ENCODE data around the gene KCNE1. TPM values are rescaled to one million over a fixed set of nuclear protein-coding genes. Genes with fewer than 3 reads are reported as not detected.

Gene KCNE1
- total RNA-seq, 1 experiment from 2014 or later: not detected

DNA sequence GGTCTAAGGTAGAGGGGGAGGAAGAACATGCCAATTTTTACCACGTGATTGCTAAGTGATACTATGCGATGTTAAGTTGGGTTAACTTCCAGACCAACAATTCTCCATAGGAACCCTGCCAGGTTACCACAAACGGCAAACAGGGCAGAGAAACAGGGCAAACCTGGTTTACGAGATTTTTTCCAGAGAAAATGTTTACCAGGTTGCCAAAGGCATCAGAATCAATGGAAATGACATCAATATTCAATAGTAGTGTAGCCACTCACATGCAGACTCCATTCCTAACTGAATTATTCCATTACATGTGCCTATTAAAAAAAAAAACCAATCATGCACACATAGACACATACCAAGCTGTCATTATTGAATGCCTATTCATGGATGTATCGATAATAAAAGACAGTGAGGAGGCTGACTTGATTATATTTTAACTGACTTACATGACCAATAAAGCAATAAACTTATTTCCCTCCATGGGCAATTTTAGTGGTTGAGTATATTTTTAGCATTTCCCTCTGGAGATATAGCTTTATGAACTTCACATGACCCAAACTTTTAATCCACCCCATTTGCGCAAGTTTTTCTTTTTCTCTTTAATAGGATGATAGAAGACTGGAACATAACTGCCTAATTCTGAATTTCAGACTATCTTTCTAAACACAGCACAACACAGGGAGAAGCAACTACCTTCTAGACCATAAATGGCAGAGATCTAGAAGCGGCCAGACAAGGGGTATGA lies 40.5 kb upstream of the KCNE1 start:
- in situ Hi-C loops (cut with HindIII; ENCODE audit: low pct_unique_long_range_greater_than_20kb, low sequenced_read_pairs) (no loop called here), intact Hi-C loops (cut with micrococcal nuclease; ENCODE audit: unreplicated experiment) (no loop called here)
- Histone ChIP-seq H3K27me3 (ENCODE audit: control insufficient read depth, insufficient read depth, low read length) (no peaks in the 10 kb centered on the region), H3K36me3 (ENCODE audit: control insufficient read depth, insufficient read depth, low read length) (no peaks in the 10 kb centered on the region), H3K4me1 (ENCODE audit: control insufficient read depth, insufficient read depth, low read length) (no peaks in the 10 kb centered on the region), H3K9me3 (ENCODE audit: control insufficient read depth, insufficient read depth, low read depth, low read length) (no peaks in the 10 kb centered on the region), H3K27ac (ENCODE audit: low read length) (no peak overlapping the region), H3K4me3 (ENCODE audit: low read depth in 2 of 2, low read length in 2 of 2) (no peak overlapping the region)
- DNase-seq (ENCODE audit: low read depth, low spot score) (no peak), ATAC-seq (no peak)
- TF ChIP-seq TCF7L2 (IDR thresholded peaks at IDR 0.05; ENCODE audit: low read depth, low read length): no peak
- CTCF ChIA-PET: no interaction called here
- POLR2A ChIA-PET: interaction anchor here (0.7 kb wide), 1 partner anchor 28 kb away, joined by 4 read pairs; no protein-coding TSS in a partner anchor
- BruUV-seq (replicated peaks): no TSS peak

- peaks cover 4% of the 10 kb centered on the region; the same call in 1 of the 2 replicates for H3K4me1 ChIP-seq (ENCODE audit: control insufficient read depth, insufficient read depth, low read length)
- ATAC-seq: no peak
- H3K4me3 ChIP-seq (ENCODE audit: low read depth in 2 of 2, low read length in 2 of 2): no peak overlapping the region
- no peak for DNase-seq (ENCODE audit: low read depth, low spot score)
- intact Hi-C loops (cut with micrococcal nuclease; ENCODE audit: unreplicated experiment) (no loop called here), in situ Hi-C loops (cut with HindIII; ENCODE audit: low pct_unique_long_range_greater_than_20kb, low sequenced_read_pairs) (no loop called here)
- no peak for TF ChIP-seq POLR2AphosphoS5 (IDR thresholded peaks at IDR 0.05; ENCODE audit: low read depth, low read length)
- TF ChIP-seq, protein P1, sequence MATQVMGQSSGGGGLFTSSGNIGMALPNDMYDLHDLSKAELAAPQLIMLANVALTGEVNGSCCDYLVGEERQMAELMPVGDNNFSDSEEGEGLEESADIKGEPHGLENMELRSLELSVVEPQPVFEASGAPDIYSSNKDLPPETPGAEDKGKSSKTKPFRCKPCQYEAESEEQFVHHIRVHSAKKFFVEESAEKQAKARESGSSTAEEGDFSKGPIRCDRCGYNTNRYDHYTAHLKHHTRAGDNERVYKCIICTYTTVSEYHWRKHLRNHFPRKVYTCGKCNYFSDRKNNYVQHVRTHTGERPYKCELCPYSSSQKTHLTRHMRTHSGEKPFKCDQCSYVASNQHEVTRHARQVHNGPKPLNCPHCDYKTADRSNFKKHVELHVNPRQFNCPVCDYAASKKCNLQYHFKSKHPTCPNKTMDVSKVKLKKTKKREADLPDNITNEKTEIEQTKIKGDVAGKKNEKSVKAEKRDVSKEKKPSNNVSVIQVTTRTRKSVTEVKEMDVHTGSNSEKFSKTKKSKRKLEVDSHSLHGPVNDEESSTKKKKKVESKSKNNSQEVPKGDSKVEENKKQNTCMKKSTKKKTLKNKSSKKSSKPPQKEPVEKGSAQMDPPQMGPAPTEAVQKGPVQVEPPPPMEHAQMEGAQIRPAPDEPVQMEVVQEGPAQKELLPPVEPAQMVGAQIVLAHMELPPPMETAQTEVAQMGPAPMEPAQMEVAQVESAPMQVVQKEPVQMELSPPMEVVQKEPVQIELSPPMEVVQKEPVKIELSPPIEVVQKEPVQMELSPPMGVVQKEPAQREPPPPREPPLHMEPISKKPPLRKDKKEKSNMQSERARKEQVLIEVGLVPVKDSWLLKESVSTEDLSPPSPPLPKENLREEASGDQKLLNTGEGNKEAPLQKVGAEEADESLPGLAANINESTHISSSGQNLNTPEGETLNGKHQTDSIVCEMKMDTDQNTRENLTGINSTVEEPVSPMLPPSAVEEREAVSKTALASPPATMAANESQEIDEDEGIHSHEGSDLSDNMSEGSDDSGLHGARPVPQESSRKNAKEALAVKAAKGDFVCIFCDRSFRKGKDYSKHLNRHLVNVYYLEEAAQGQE (IDR thresholded peaks at IDR 0.05; ENCODE audit: insufficient read depth in 1 of 2, low read depth in 2 of 2, low read length in 1 of 2): no peak
- no peak for TF ChIP-seq TCF7L2 (IDR thresholded peaks at IDR 0.05; ENCODE audit: low read depth, low read length)
- no peak for TF ChIP-seq SIN3A (IDR thresholded peaks at IDR 0.05; ENCODE audit: borderline replicate concordance, insufficient read depth, low read depth, low read length)
- no peak for TF ChIP-seq CTCF (IDR thresholded peaks at IDR 0.05)
- ChIA-PET POLR2A (no interaction called here), CTCF (no interaction called here)
- H3K36me3 ChIP-seq (ENCODE audit: control insufficient read depth, insufficient read depth, low read length): no peaks in the 10 kb centered on the region
- BruUV-seq (replicated peaks): no TSS peak
- no peaks in the 10 kb centered on the region for H3K9me3 ChIP-seq (ENCODE audit: control insufficient read depth, insufficient read depth, low read depth, low read length)
- no peak overlapping the region for H3K27ac ChIP-seq (ENCODE audit: low read length)
- H3K27me3 ChIP-seq (ENCODE audit: control insufficient read depth, insufficient read depth, low read length): no peaks in the 10 kb centered on the region
These were observed 38.3 kb upstream of the KCNE1 start for GRCh38 chr21:34550182-34550799.

Measured in Panc1 (cell line).